HepG2 (cell line): ENCODE measurements around the gene FAAP20. TPM values are rescaled to one million over a fixed set of nuclear protein-coding genes. Genes with fewer than 3 reads are reported as not detected.

ENCODE experiments used
- GABPB1 ChIP-seq: IDR thresholded peaks from 2 replicates; pipeline ENCODE4 v1.6.1; 2016; ENCODE audit warnings: mild to moderate bottlenecking, missing genetic modification reagents, moderate library complexity, missing compliant biosample characterization
- HIC2 ChIP-seq: sonication (generic); formaldehyde crosslinking; IDR thresholded peaks from 2 replicates; pipeline ENCODE4 v1.9.0; 2022; ENCODE audit warnings: low read depth, missing genetic modification reagents
- HNRNPK ChIP-seq: fragments of 200-400 bp; formaldehyde crosslinking; IDR thresholded peaks from 2 replicates; pipeline ENCODE4 v1.6.1; 2018; ENCODE audit warnings: low read length, low read depth, moderate library complexity, mild to moderate bottlenecking; ENCODE audit not compliant: poor library complexity, severe bottlenecking
- HNRNPL ChIP-seq: fragments of 200-400 bp; formaldehyde crosslinking; IDR thresholded peaks from 2 replicates; pipeline ENCODE4 v1.6.1; 2017; ENCODE audit warnings: mild to moderate bottlenecking, low read depth, low read length
- KDM2A ChIP-seq: sonication (generic); formaldehyde crosslinking; IDR thresholded peaks from 2 replicates; pipeline ENCODE4 v1.4.0; 2020; ENCODE audit warnings: low read depth, missing genetic modification reagents, borderline replicate concordance
- MED13 ChIP-seq: sonication (generic); formaldehyde crosslinking; IDR thresholded peaks from 2 replicates; pipeline ENCODE4 v1.5.0; 2020; ENCODE audit warnings: missing genetic modification reagents
- NFIB ChIP-seq: sonication (generic); formaldehyde crosslinking; IDR thresholded peaks from 2 replicates; pipeline ENCODE4 v1.9.0; 2021; ENCODE audit warnings: missing genetic modification reagents, mild to moderate bottlenecking, borderline replicate concordance
- PCBP1 ChIP-seq: fragments of 200-400 bp; formaldehyde crosslinking; IDR thresholded peaks from 2 replicates; pipeline ENCODE4 v1.6.1; 2017; ENCODE audit warnings: mild to moderate bottlenecking, low read depth, low read length, borderline replicate concordance
- POGK ChIP-seq: sonication (generic); formaldehyde crosslinking; conservative IDR thresholded peaks from 2 replicates; pipeline ENCODE4 v1.8.0; 2022; ENCODE audit warnings: mild to moderate bottlenecking, moderate library complexity, missing genetic modification reagents
- POLR2G ChIP-seq: fragments of 200-400 bp; formaldehyde crosslinking; IDR thresholded peaks from 2 replicates; pipeline ENCODE4 v1.6.1; 2018; ENCODE audit warnings: mild to moderate bottlenecking, low read depth, low read length, moderate library complexity
- SAP130 ChIP-seq: IDR thresholded peaks from 2 replicates; pipeline ENCODE4 v1.6.1; 2016; ENCODE audit warnings: low read depth
- SOX13 ChIP-seq, 3 experiments: fragments of 450-650 bp in 1 of 3; sonication (generic) in 1 of 3; formaldehyde crosslinking in 1 of 3; IDR thresholded peaks in 2 of 3; conservative IDR thresholded peaks in 1 of 3; 2 replicates each; pipeline versions ENCODE4 v1.5.0 to v1.6.1; 2016 to 2020; ENCODE audit warnings: antibody characterized with exemption in 1 of 3, mild to moderate bottlenecking in 1 of 3, missing compliant biosample characterization in 1 of 3, missing genetic modification reagents in 1 of 3, moderate library complexity in 1 of 3
- TARDBP ChIP-seq: sonication (generic); formaldehyde crosslinking; IDR thresholded peaks from 2 replicates; pipeline ENCODE4 v1.8.0; 2022; ENCODE audit warnings: mild to moderate bottlenecking, missing genetic modification reagents
- ZBTB7B ChIP-seq: sonication (generic); formaldehyde crosslinking; IDR thresholded peaks from 2 replicates; pipeline ENCODE4 v1.4.0; 2020; ENCODE audit warnings: missing genetic modification reagents
- ZNF333 ChIP-seq: sonication (generic); formaldehyde crosslinking; IDR thresholded peaks from 2 replicates; pipeline ENCODE4 v1.4.0; 2020; ENCODE audit warnings: mild to moderate bottlenecking, missing genetic modification reagents, borderline replicate concordance
- ZNF558 ChIP-seq: sonication (generic); formaldehyde crosslinking; IDR thresholded peaks from 2 replicates; pipeline ENCODE4 v1.9.0; 2022; ENCODE audit warnings: mild to moderate bottlenecking, missing genetic modification reagents, borderline replicate concordance
- ZNF598 ChIP-seq: sonication (generic); formaldehyde crosslinking; IDR thresholded peaks from 2 replicates; pipeline ENCODE4 v1.5.1; 2020; ENCODE audit warnings: mild to moderate bottlenecking, missing genetic modification reagents, borderline replicate concordance
- polyA plus RNA-seq, 8 experiments: library from polyadenylated mRNA; depleted of rRNA in 3 of 8; stranded (reverse) in 7 of 8; unstranded in 1 of 8; fragments of >200 nt; fragmentation: Illumina TruSeq in 4 of 8; extraction: Trizol in 4 of 8; gene quantifications; 2 replicates each; pipeline versions ENCODE4 v1.2.1 to v1.2.3, GENCODE V29; 2011 to 2016; ENCODE audit warnings: low read depth in 4 of 8, missing spikeins in 1 of 8, mixed read lengths in 1 of 8; ENCODE audit not compliant: insufficient read depth in 1 of 8
- total RNA-seq, 5 experiments: library from RNA; depleted of rRNA; stranded (reverse); fragments of >200 nt; fragmentation: Illumina TruSeq; extraction: Trizol; gene quantifications; 2 replicates each; pipeline ENCODE4 v1.2.3, GENCODE V29; 2016; ENCODE audit warnings: low read depth in 1 of 5
- TF ChIP-seq, protein P1 (sequence below): sonication (generic); formaldehyde crosslinking; IDR thresholded peaks from 2 replicates; pipeline ENCODE4 v1.9.0; 2021; ENCODE audit warnings: missing genetic modification reagents, borderline replicate concordance

FAAP20 gene
- total and polyA plus RNA-seq, 2 of the 13 experiments (the other 11 are each of a cell fraction or from before 2014, with no cell fraction given): 9.6 to 10.8 TPM

GRCh38 chr1:2204415-2205190 lies 10.0 kb upstream of the FAAP20 start (continued):
- peak; percentile 29; the same call in 1 of the 2 replicates for TF ChIP-seq GABPB1 (CRISPR knock-in tag)
- peak; percentile 61; the same call in 1 of the 2 replicates for TF ChIP-seq ZBTB7B (CRISPR knock-in tag)
- peak; percentile 88 for TF ChIP-seq HNRNPK
- TF ChIP-seq SAP130 (CRISPR knock-in tag): peak; percentile 51
- TF ChIP-seq KDM2A: peak; percentile 29; the same call in 1 of the 2 replicates
- peak; percentile 63; the same call in 1 of the 2 replicates for TF ChIP-seq HIC2 (CRISPR knock-in tag)
- TF ChIP-seq SOX13 (IDR thresholded peaks at IDR 0.05): no peak
- no peak for TF ChIP-seq SOX13 (CRISPR knock-in tag; conservative IDR thresholded peaks at IDR 0.05 in 1 of 2, IDR thresholded peaks at IDR 0.05 in 1 of 2)
- TF ChIP-seq ZNF598 (CRISPR knock-in tag): 0 out of 2 replicates have a peak, but pooled peaks have one; percentile 67
- TF ChIP-seq HNRNPL: no peak
- 0 out of 2 replicates have a peak, but pooled peaks have one; percentile 54 for TF ChIP-seq PCBP1
- TF ChIP-seq ZNF558 (CRISPR knock-in tag): 0 out of 2 replicates have a peak, but pooled peaks have one; percentile 29
- no peak for TF ChIP-seq MED13 (CRISPR knock-in tag)
- 0 out of 2 replicates have a peak, but pooled peaks have one; percentile 70 for TF ChIP-seq NFIB (CRISPR knock-in tag)
- TF ChIP-seq, protein P1, sequence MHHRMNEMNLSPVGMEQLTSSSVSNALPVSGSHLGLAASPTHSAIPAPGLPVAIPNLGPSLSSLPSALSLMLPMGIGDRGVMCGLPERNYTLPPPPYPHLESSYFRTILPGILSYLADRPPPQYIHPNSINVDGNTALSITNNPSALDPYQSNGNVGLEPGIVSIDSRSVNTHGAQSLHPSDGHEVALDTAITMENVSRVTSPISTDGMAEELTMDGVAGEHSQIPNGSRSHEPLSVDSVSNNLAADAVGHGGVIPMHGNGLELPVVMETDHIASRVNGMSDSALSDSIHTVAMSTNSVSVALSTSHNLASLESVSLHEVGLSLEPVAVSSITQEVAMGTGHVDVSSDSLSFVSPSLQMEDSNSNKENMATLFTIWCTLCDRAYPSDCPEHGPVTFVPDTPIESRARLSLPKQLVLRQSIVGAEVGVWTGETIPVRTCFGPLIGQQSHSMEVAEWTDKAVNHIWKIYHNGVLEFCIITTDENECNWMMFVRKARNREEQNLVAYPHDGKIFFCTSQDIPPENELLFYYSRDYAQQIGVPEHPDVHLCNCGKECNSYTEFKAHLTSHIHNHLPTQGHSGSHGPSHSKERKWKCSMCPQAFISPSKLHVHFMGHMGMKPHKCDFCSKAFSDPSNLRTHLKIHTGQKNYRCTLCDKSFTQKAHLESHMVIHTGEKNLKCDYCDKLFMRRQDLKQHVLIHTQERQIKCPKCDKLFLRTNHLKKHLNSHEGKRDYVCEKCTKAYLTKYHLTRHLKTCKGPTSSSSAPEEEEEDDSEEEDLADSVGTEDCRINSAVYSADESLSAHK: no peak
- TF ChIP-seq POLR2G: peak; percentile 51; the same call in 1 of the 2 replicates
- 0 out of 2 replicates have a peak, but pooled peaks have one; percentile 35 for TF ChIP-seq TARDBP
- 0 out of 2 replicates have a peak, but pooled peaks have one; percentile 20 for TF ChIP-seq POGK (CRISPR knock-in tag)
- 0 out of 2 replicates have a peak, but pooled peaks have one; percentile 26 for TF ChIP-seq ZNF333 (CRISPR knock-in tag)
